ENCODE measurements around the gene EPB41L4B. TPM values are rescaled to one million over a fixed set of nuclear protein-coding genes. Genes with fewer than 3 reads are reported as not detected.
"Not testable (repeated sequence)": the region's sequence is repeated elsewhere in the genome, so short reads cannot be mapped to it uniquely, and the experiment has no call there.

Gene EPB41L4B
- total RNA-seq, 1 donor from 2014 or later: 9.9 TPM

GRCh38 chr9:109238125-109238524, 82.7 kb downstream of the EPB41L4B start:
- intact Hi-C loops (cut with DNase I): no loop called here
- ATAC-seq (ENCODE audit: poor library complexity) (no peak), DNase-seq (no peak)

GRCh38 chr9:109232449-109233237, 88.2 kb downstream of the EPB41L4B start:
- no peak for ATAC-seq (ENCODE audit: poor library complexity)
- DNase-seq: no peak
- intact Hi-C loops (cut with DNase I): no loop called here

- intact Hi-C loops (cut with DNase I): no loop called here
- ATAC-seq (ENCODE audit: poor library complexity): no peak
- DNase-seq: no peak
Measured at GRCh38 chr9:109231593-109231992, 89.3 kb downstream of the EPB41L4B start.

GRCh38 chr9:109230277-109230676, 90.6 kb downstream of the EPB41L4B start:
- ATAC-seq (ENCODE audit: poor library complexity) (no peak), DNase-seq (no peak)
- intact Hi-C loops (cut with DNase I): no loop called here

- DNase-seq: no peak
- ATAC-seq (ENCODE audit: poor library complexity): no peak
- intact Hi-C loops (cut with DNase I): no loop called here
Measured at GRCh38 chr9:109229682-109230081, 91.2 kb downstream of the EPB41L4B start.

GRCh38 chr9:109228093-109228642, 92.7 kb downstream of the EPB41L4B start:
- DNase-seq (no peak), ATAC-seq (ENCODE audit: poor library complexity) (no peak)
- intact Hi-C loops (cut with DNase I): no loop called here

GRCh38 chr9:109225629-109226028, 95.2 kb downstream of the EPB41L4B start:
- DNase-seq: no peak
- intact Hi-C loops (cut with DNase I): no loop called here
- ATAC-seq (ENCODE audit: poor library complexity): no peak

- ATAC-seq (ENCODE audit: poor library complexity): no peak
- no peak for DNase-seq
- intact Hi-C loops (cut with DNase I): no loop called here
Measured at GRCh38 chr9:109224751-109225150, 96.1 kb downstream of the EPB41L4B start.

- intact Hi-C loops (cut with DNase I); ATAC-seq (ENCODE audit: poor library complexity); DNase-seq: not testable (repeated sequence)
Measured at GRCh38 chr9:109218242-109218641, 102.6 kb downstream of the EPB41L4B start.

GRCh38 chr9:109214414-109214813, 106.4 kb downstream of the EPB41L4B start:
- intact Hi-C loops (cut with DNase I): no loop called here
- no peak for ATAC-seq (ENCODE audit: poor library complexity)
- DNase-seq: no peak

GRCh38 chr9:109213285-109214121, 107.4 kb downstream of the EPB41L4B start:
- ATAC-seq (ENCODE audit: poor library complexity): peak; percentile 81
- DNase-seq: no peak
- intact Hi-C loops (cut with DNase I): no loop called here

- no peak for DNase-seq
- intact Hi-C loops (cut with DNase I): no loop called here
- no peak for ATAC-seq (ENCODE audit: poor library complexity)
Measured at GRCh38 chr9:109212768-109213167, 108.1 kb downstream of the EPB41L4B start.

- no peak for ATAC-seq (ENCODE audit: poor library complexity)
- intact Hi-C loops (cut with DNase I): no loop called here
- DNase-seq: no peak
Measured at GRCh38 chr9:109206670-109207069, 114.2 kb downstream of the EPB41L4B start.

- intact Hi-C loops (cut with DNase I): no loop called here
- no peak for ATAC-seq (ENCODE audit: poor library complexity)
- no peak for DNase-seq
Measured at GRCh38 chr9:109205526-109205925, 115.3 kb downstream of the EPB41L4B start.

GRCh38 chr9:109203761-109204360, 117.0 kb downstream of the EPB41L4B start:
- intact Hi-C loops (cut with DNase I): no loop called here
- ATAC-seq (ENCODE audit: poor library complexity): peak; percentile 20
- DNase-seq: no peak

GRCh38 chr9:109199676-109200075, 121.2 kb downstream of the EPB41L4B start:
- no peak for DNase-seq
- no peak for ATAC-seq (ENCODE audit: poor library complexity)
- intact Hi-C loops (cut with DNase I): no loop called here

- DNase-seq: no peak
- intact Hi-C loops (cut with DNase I): no loop called here
- ATAC-seq (ENCODE audit: poor library complexity): no peak
Measured at GRCh38 chr9:109198736-109199382, 122.0 kb downstream of the EPB41L4B start.

- DNase-seq: no peak
- ATAC-seq (ENCODE audit: poor library complexity): no peak
- intact Hi-C loops (cut with DNase I): no loop called here
Measured at GRCh38 chr9:109193974-109194556, 126.8 kb downstream of the EPB41L4B start.

Measured in Right ventricle myocardium superior (tissue), 1 donor.